ENCODE measurements around the gene GAB2.

- TF ChIP-seq, protein P1, sequence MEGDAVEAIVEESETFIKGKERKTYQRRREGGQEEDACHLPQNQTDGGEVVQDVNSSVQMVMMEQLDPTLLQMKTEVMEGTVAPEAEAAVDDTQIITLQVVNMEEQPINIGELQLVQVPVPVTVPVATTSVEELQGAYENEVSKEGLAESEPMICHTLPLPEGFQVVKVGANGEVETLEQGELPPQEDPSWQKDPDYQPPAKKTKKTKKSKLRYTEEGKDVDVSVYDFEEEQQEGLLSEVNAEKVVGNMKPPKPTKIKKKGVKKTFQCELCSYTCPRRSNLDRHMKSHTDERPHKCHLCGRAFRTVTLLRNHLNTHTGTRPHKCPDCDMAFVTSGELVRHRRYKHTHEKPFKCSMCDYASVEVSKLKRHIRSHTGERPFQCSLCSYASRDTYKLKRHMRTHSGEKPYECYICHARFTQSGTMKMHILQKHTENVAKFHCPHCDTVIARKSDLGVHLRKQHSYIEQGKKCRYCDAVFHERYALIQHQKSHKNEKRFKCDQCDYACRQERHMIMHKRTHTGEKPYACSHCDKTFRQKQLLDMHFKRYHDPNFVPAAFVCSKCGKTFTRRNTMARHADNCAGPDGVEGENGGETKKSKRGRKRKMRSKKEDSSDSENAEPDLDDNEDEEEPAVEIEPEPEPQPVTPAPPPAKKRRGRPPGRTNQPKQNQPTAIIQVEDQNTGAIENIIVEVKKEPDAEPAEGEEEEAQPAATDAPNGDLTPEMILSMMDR (IDR thresholded peaks at IDR 0.05; ENCODE audit: borderline replicate concordance, extremely low read depth, low read length, poor library complexity, severe bottlenecking): no peak
- no peak for TF ChIP-seq EZH2 (IDR thresholded peaks at IDR 0.05; ENCODE audit: borderline replicate concordance, low read depth, low read length, severe bottlenecking)
These were observed 212.4 kb downstream of the GAB2 start for GRCh38 chr11:78205256-78205655.

Measured in DND-41 (cell line).